Left lung (tissue), 10 donors: ENCODE data around the gene GTF2E1. TPM values are rescaled to one million over a fixed set of nuclear protein-coding genes. Genes with fewer than 3 reads are reported as not detected.

Experiments
- ATAC-seq: fragments of 200-7000 bp; cut with Tn5 transposase; one replicate; pipeline ENCODE4 v1.9.1; 2020; ENCODE audit warnings: moderate library complexity
- DNase-seq, 4 donors: peaks; one replicate each; pipeline ENCODE4 v3.0.0-alpha.2; 2013 to 2020
- H3K27ac ChIP-seq, 2 donors: fragments of 200-600 bp; sonication (generic) in 1 of 2; one replicate each; pipeline versions ENCODE4 v1.5.0 to v1.8.0; 2020 to 2021
- H3K27me3 ChIP-seq, 2 donors: fragments of 200-600 bp; sonication (generic) in 1 of 2; one replicate each; pipeline versions ENCODE4 v1.5.0 to v1.8.0; 2020 to 2021
- H3K36me3 ChIP-seq, 2 donors: fragments of 200-600 bp; sonication (generic) in 1 of 2; one replicate each; pipeline versions ENCODE4 v1.5.0 to v1.8.0; 2020 to 2021
- H3K4me1 ChIP-seq, 2 donors: fragments of 200-600 bp; one replicate each; pipeline ENCODE4 v1.8.0; 2021
- H3K4me3 ChIP-seq, 2 donors: fragments of 200-600 bp; sonication (generic) in 1 of 2; one replicate each; pipeline versions ENCODE4 v1.5.0 to v1.8.0; 2020 to 2021; ENCODE audit warnings: mild to moderate bottlenecking in 1 of 2
- H3K9me3 ChIP-seq, 2 donors: fragments of 200-600 bp; sonication (generic) in 1 of 2; one replicate each; pipeline versions ENCODE4 v1.5.0 to v1.8.0; 2020 to 2021
- intact Hi-C, 2 donors: fragments of 100-400 bp; cut with DNase I; formaldehyde crosslinking; loops; one replicate each; pipeline versions ENCODE4 v1.11.2 to v1.14.2; 2022
- polyA plus RNA-seq, 6 donors: library from polyadenylated mRNA; unstranded; fragments of 120-200 nt; gene quantifications; one replicate each; pipeline ENCODE4 v1.2.1, GENCODE V29; 2013; ENCODE audit not compliant: insufficient read length in 6 of 6
- total RNA-seq, 2 donors: library from RNA; stranded (reverse); fragmentation: NEBNext Ultra II Directional; extraction: Animal tissue kit (Norgen Biotek cat#: 25700); gene quantifications; one replicate each; pipeline ENCODE4 v1.2.1, GENCODE V29; 2021
- TF ChIP-seq, protein P1 (sequence below), 2 donors: fragments of 200-600 bp; sonication (generic) in 1 of 2; IDR thresholded peaks; one replicate each; pipeline versions ENCODE4 v1.5.0 to v1.8.0; 2021; ENCODE audit warnings: antibody characterized with exemption in 2 of 2
- donor health status: DM: no; HTN: yes; CAD: no.
- donor health status: DM: no; HTN: no; CAD: no.

The GTF2E1 gene
- total and polyA plus RNA-seq, 8 donors: 11.9 to 21.5 (median 14.1) TPM

DNA sequence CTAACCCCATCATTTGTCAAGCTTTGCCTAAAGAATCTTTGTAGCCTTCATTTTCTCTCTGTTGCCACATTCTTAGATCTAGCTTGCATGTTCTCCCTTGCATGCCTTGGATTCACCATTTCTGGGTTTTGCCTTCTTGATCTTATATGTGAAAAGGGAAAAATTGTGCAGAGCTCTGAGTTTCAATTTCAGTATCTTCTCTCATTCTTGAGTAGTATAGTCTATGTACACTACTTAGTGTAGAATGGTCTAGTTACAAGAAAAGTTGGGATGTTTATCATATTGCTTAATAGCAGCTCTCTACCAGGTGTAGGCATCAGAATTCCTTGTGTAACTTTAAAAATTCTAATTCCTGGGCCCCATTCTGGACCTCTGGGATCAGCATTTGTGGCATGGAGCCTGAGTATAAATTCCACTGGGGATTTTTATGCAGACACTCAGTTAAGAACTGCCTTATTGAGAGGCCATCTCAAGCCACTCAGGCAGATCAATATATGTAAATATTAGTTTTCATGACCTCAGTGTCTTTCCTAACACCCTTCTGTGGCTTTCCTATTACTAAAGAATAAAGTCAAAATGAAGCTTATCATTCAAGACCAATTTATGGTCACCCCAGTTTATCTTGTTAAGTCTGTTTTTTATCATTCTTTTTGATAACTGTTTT is 23.4 kb downstream of the GTF2E1 start:
- Histone ChIP-seq H3K36me3 (peaks cover 0 to 5% of the 10 kb centered on the region in 2 donors), H3K4me3 (no peak overlapping the region), H3K27me3 (no peaks in the 10 kb centered on the region), H3K9me3 (no peaks in the 10 kb centered on the region), H3K27ac (no peak overlapping the region), H3K4me1 (peaks cover 0 to 10% of the 10 kb centered on the region in 2 donors)
- ATAC-seq (no peak), DNase-seq (no peak)
- intact Hi-C loops: no loop called here
- TF ChIP-seq, protein P1, sequence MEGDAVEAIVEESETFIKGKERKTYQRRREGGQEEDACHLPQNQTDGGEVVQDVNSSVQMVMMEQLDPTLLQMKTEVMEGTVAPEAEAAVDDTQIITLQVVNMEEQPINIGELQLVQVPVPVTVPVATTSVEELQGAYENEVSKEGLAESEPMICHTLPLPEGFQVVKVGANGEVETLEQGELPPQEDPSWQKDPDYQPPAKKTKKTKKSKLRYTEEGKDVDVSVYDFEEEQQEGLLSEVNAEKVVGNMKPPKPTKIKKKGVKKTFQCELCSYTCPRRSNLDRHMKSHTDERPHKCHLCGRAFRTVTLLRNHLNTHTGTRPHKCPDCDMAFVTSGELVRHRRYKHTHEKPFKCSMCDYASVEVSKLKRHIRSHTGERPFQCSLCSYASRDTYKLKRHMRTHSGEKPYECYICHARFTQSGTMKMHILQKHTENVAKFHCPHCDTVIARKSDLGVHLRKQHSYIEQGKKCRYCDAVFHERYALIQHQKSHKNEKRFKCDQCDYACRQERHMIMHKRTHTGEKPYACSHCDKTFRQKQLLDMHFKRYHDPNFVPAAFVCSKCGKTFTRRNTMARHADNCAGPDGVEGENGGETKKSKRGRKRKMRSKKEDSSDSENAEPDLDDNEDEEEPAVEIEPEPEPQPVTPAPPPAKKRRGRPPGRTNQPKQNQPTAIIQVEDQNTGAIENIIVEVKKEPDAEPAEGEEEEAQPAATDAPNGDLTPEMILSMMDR (IDR thresholded peaks at IDR 0.05): no peak

DNA sequence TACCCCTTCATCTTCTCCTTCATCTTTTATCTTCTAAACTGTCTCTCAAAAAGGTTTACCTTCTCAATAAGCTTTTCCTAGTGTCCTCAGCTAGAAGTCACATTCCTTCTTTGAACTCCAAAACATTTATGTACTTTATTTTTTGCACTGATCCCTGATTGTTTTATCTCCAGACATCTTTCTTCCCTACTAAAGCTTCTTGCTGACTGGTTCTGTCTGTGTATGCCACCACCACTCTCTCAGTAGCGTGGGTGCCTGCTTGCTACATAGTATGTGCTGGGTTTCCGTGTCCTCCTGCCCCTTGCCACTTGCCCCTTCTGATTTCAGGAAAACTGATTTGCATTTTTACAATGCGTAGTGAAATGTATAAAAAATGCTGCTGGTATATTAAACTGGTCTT is 24.0 kb downstream of the GTF2E1 start:
- Histone ChIP-seq H3K27ac (no peak overlapping the region), H3K4me3 (no peak overlapping the region), H3K9me3 (no peaks in the 10 kb centered on the region), H3K36me3 (peaks cover 0 to 11% of the 10 kb centered on the region in 2 donors), H3K4me1 (peaks cover 0 to 10% of the 10 kb centered on the region in 2 donors), H3K27me3 (no peaks in the 10 kb centered on the region)
- intact Hi-C loops: no loop called here
- TF ChIP-seq, protein P1 (IDR thresholded peaks at IDR 0.05): no peak
- ATAC-seq (no peak), DNase-seq (no peak)

DNA sequence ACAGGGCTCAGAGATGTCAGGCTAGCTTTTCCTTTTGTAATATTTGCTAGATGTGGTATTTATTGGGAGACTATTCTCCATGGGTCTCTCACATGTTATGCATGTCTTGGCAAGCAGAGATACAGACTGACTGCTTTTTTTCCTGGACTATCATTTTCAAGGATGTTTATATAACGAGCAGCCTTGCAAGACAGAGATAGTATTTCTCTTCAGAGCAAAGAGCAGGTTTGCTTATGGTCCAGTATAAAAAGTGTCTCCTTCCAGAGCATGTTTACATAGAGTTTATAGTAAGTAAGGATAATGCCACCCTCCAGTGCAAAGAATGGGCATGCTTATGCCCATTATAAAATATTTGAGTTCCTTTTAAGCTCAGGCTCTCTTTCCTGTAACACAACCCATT is 24.6 kb downstream of the GTF2E1 start:
- no peak overlapping the region for H3K27ac ChIP-seq
- no peak overlapping the region for H3K4me3 ChIP-seq
- H3K27me3 ChIP-seq: no peaks in the 10 kb centered on the region
- H3K4me1 ChIP-seq: peaks cover 0 to 10% of the 10 kb centered on the region in 2 donors
- no peaks in the 10 kb centered on the region for H3K9me3 ChIP-seq
- TF ChIP-seq, protein P1 (IDR thresholded peaks at IDR 0.05): no peak
- H3K36me3 ChIP-seq: peaks cover 0 to 11% of the 10 kb centered on the region in 2 donors
- intact Hi-C loops: no loop called here
- DNase-seq (no peak), ATAC-seq (no peak)

DNA sequence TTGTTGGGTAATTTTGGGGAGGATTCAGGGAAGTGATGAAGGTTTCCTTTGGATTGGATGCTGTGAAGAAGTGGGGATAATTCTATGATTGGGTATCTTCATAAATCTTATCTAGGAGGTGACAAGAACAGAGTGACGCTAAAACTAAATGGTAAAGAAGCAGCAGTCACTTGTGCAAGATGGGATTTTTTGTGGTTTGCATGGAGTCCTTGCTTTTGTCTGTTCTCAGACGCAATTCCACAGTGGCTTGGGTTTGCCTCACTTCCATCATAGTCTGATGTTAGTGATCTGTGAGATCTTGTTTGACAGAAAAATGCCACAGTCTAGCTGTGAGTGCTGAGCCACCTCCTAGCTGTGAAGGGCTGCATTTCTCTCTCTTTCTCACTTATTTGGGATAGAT is 26.9 kb downstream of the GTF2E1 start:
- ATAC-seq: no peak
- TF ChIP-seq, protein P1 (IDR thresholded peaks at IDR 0.05): no peak
- Histone ChIP-seq H3K4me3 (no peak overlapping the region), H3K27ac (no peak overlapping the region), H3K9me3 (no peaks in the 10 kb centered on the region), H3K27me3 (no peaks in the 10 kb centered on the region), H3K36me3 (peaks cover 0 to 20% of the 10 kb centered on the region in 2 donors), H3K4me1 (peaks cover 0 to 10% of the 10 kb centered on the region in 2 donors)
- intact Hi-C loops: no loop called here
- DNase-seq: no peak

DNA sequence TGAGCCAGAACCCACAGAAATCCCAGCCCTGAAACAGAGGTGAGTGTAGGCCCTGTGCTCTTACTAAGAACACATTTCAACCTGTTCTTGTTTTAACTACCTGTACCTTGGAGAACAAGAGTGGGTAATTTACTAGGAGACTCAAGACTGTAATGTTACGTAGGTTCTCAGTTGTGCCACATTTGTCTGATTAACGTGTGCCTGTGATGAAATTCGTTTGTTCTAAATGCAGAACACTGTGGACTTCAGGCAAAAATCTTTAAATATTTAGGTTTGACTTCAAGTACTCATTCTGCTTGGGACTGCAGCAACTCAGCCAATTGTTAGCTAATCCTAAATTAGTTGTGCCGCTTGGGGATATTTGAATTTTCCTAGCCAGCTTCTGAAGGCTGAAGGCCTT is 28.3 kb downstream of the GTF2E1 start:
- no peak overlapping the region for H3K27ac ChIP-seq
- H3K9me3 ChIP-seq: no peaks in the 10 kb centered on the region
- H3K27me3 ChIP-seq: no peaks in the 10 kb centered on the region
- peaks cover 0 to 20% of the 10 kb centered on the region in 2 donors for H3K36me3 ChIP-seq
- no peak overlapping the region for H3K4me3 ChIP-seq
- no peak for DNase-seq
- TF ChIP-seq, protein P1 (IDR thresholded peaks at IDR 0.05): no peak
- intact Hi-C loops: no loop called here
- no peak for ATAC-seq
- H3K4me1 ChIP-seq: peaks cover 0 to 10% of the 10 kb centered on the region in 2 donors
